HG02970 (cell line): Measurements from ENCODE around the gene PJA2.
"Not testable (repeated sequence)": the region's sequence is repeated elsewhere in the genome, so short reads cannot be mapped to it uniquely, and the experiment has no call there.

Experiments
- ATAC-seq: cut with Tn5 transposase; IDR thresholded peaks from one replicate; pipeline ENCODE4 v1.9.1; 2021; ENCODE audit warnings: mild to moderate bottlenecking, moderate library complexity, moderate number of reproducible peaks; ENCODE audit not compliant: unreplicated experiment, low FRiP score

The PJA2 gene

GRCh38 chr5:109313127-109313526 is 96.6 kb downstream of the PJA2 start:
- ATAC-seq: no peak

GRCh38 chr5:109312695-109313094 is 97.1 kb downstream of the PJA2 start:
- ATAC-seq: no peak

GRCh38 chr5:109310315-109310714 is 99.5 kb downstream of the PJA2 start:
- ATAC-seq: no peak

DNA sequence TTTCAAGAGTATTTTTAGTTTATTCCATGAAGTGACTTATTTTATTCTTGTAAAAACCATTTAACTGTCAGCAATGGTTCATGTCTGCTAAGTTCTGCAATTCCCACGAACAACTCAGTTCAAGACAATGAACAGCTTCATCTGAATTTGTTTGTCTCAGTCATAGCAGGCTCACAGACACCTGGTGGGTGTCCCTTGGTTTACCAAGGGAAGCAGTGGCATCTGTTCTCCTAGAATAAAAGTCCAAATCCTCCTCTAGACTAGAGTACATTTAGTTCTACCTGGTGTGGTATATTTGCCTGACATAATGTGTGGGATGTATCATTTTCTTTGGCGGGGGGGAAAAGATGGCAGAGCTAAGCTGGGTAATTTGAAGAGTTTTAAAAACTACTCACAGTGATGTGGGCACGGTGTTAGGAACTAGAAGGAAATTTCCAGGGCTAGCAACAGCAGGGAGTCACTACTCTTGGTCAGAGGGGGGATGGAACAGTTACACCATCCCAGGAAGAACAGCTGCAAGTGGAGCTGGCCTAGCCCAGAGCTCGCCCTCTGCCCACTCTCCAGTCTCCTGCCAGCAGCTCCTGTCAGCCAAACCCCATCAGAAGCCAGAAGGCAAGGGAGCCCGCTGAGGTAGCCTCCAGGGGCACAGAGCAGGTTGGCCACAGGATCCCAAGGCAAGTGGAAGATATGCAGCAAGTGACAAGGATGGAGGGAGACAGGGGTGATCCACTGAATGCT is 100.3 kb downstream of the PJA2 start:
- ATAC-seq: no peak

- ATAC-seq: no peak
These were observed 101.8 kb downstream of the PJA2 start for GRCh38 chr5:109307951-109308350.

DNA sequence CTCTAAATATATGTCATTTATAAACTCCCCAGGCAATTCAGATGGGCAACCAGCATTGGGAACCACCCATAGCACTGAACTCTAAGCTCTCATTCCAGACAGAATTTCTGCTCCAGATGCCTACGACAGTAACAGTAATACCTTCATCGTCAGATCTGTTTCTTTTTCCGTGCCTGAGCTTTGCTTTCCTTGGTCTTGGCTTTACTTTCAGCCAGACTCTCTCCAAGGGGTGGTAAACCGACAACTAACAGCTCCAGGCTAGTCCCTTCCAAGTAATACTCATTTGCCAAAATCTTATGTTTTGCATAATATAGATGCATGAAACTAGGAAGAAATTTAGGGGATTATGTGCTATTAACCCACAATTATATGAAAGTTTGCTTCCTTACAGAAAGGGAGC is 102.3 kb downstream of the PJA2 start:
- ATAC-seq: no peak

DNA sequence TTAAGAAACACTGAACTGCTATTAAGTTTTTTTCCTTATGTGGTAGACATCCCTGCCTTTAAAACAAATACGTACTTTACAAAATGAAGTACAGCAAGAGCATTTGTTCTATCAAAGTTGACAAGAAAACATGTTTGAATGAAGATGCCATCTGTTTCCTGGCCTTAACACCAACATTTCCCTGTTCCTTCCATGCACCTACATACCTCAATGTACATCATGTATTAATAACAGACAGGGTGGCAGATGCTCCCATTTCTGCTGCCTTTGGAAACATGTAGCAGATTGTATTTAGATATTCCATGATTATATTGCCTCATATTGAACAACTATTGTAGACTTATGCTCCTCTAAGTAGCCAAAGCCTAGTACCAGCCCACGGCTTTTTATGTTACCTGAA is 104.4 kb downstream of the PJA2 start:
- no peak for ATAC-seq

DNA sequence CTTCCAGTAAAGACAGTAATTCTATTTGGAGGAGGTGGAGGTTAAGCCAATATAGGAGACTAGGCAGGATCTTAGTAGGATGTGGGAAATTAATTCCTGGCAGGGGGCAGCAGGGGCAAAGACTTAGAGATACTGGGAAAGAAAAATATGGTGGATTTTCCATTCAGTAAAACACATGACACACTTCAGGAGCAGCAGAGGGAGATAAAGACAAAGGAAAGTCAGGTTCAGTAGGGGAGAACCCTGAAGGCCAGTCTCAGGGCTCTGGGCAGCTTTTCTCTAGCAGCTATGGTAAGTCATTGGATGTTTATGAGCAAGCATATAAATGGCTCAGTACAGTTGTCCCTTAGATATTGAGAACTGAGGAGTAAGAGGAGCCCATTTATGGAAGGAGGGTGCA is 105.5 kb downstream of the PJA2 start:
- ATAC-seq: no peak

DNA sequence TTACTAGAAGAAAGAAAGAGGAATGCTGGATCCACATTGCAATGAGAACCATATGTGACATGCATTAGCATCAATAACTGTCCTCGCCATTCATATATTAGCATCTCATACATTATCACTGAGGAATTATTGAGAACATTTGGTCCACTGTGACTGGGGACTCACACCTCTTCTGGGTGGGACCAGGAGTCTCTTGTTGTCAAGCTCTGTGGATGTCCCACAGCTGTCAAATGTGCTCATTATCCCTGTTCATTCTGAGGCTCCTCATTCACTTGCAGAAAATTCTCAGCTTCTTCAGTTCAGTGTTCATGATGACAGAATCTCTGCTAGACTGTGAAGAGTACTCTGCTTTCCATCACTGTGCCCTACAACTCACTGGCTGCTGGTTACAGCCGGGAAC is 109.4 kb downstream of the PJA2 start:
- no peak for ATAC-seq

DNA sequence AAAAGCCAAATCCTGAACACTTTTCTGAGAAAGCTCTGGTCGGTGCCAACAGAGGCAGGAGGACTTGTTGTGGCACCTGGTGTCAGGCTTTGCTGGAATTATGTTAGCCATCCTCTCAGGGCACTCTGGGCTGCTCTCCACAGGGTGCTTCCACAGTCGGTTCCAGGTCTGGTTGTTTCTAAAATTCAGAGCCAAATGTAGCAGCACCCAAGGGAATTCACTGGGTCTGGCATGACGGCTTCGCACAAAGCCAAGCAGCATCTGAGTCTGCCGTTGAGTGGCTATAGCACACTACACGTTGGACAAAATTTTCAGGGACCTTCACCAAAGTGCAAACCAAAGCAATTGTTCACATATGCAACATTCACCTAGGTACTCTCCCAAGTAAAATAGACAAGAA is 110.2 kb downstream of the PJA2 start:
- ATAC-seq: no peak

GRCh38 chr5:109298794-109299193 is 111.0 kb downstream of the PJA2 start:
- ATAC-seq: no peak

DNA sequence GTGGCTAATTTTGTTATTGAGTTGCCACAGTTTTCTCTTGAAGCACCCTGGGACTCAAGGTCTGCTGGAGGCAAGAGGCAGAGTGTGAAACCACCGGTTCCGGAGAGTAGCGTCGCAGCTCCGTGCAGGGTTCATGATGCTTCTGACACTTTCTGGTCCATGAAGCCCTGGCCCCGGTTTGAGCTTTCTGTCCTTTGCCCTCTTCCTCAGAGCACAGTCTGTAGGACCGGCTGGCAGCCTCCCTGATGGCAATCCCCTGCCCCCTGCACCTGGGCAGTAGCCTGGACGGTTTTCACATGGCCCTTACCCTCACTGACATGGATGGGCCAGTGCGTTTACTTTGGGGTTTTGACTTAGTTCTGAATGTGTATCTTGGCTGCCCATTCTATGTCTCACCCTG is 111.9 kb downstream of the PJA2 start:
- no peak for ATAC-seq

GRCh38 chr5:109291090-109291489 is 118.7 kb downstream of the PJA2 start:
- ATAC-seq: no peak

- ATAC-seq: no peak
These were observed 119.5 kb downstream of the PJA2 start for GRCh38 chr5:109290231-109290630.

DNA sequence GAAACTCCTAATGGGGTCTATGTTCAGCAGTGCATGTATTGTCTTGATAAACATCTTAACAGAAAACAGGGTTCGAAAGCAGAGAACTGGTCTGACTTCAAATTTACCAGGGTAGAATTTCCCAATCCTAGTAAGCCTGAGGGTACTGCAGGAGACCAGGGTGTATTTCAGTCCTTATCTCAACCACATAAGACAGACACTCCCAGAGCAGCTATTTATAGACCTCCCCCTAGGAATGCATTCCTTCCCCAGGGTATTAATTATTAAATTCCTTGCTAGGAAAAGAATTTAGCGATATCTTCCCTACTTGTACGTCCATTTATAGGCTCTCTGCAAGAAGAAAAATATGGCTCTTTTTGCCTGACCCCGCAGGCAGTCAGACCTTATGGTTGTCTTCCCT is 123.1 kb downstream of the PJA2 start:
- not testable (repeated sequence) for ATAC-seq
